NT2/D1 (cell line): Measurements from ENCODE around the gene HIRA.

Source experiments
- DNase-seq: peaks from one replicate; pipeline ENCODE4 v3.0.0-alpha.2; 2011; ENCODE audit warnings: low read depth, low spot score
- H3K27me3 ChIP-seq: 2 replicates; pipeline ENCODE4 v1.6.0; 2011; ENCODE audit warnings: mild to moderate bottlenecking; ENCODE audit not compliant: insufficient read length, insufficient read depth
- H3K36me3 ChIP-seq: 2 replicates; pipeline ENCODE4 v1.6.1; 2011; ENCODE audit warnings: mild to moderate bottlenecking, low read length, mixed read lengths; ENCODE audit not compliant: insufficient read depth, insufficient read length
- H3K4me1 ChIP-seq: 2 replicates; pipeline ENCODE4 v1.5.1; 2011; ENCODE audit not compliant: insufficient read depth, insufficient read length
- H3K4me3 ChIP-seq: 2 replicates; pipeline ENCODE4 v1.5.1; 2011; ENCODE audit warnings: low read depth; ENCODE audit not compliant: insufficient read length
- H3K9ac ChIP-seq: 2 replicates; pipeline ENCODE4 v1.6.0; 2011; ENCODE audit warnings: low read depth; ENCODE audit not compliant: insufficient read length
- H3K9me3 ChIP-seq: 2 replicates; pipeline ENCODE4 v1.5.1; 2011; ENCODE audit warnings: mild to moderate bottlenecking, low read length; ENCODE audit not compliant: insufficient read depth
- SUZ12 ChIP-seq: IDR thresholded peaks from 2 replicates; pipeline ENCODE4 v1.6.1; 2011; ENCODE audit not compliant: insufficient read length, insufficient read depth; ENCODE audit errors: extremely low read depth
- YY1 ChIP-seq: IDR thresholded peaks from 2 replicates; pipeline ENCODE4 v1.6.1; 2011; ENCODE audit not compliant: insufficient read length, insufficient read depth
- ZNF274 ChIP-seq: IDR thresholded peaks from 2 replicates; pipeline ENCODE4 v1.6.1; 2011; ENCODE audit warnings: mild to moderate bottlenecking, low read depth, low read length

The HIRA gene

GRCh38 chr22:19346677-19347265 lies 84.8 kb downstream of the HIRA start:
- TF ChIP-seq ZNF274: no peak
- no peak for TF ChIP-seq YY1
- no peak for TF ChIP-seq SUZ12
- no peak for DNase-seq
- H3K9me3 ChIP-seq: no peaks in the 10 kb centered on the region
- H3K36me3 ChIP-seq: peaks cover 57% of the 10 kb centered on the region
- H3K4me3 ChIP-seq: no peak overlapping the region
- H3K9ac ChIP-seq: no peak overlapping the region
- no peaks in the 10 kb centered on the region for H3K27me3 ChIP-seq
- no peaks in the 10 kb centered on the region for H3K4me1 ChIP-seq

GRCh38 chr22:19344420-19344819 lies 87.1 kb downstream of the HIRA start:
- TF ChIP-seq SUZ12: no peak
- TF ChIP-seq ZNF274: no peak
- no peak for TF ChIP-seq YY1
- Histone ChIP-seq H3K9ac (no peak overlapping the region), H3K36me3 (peaks cover 43% of the 10 kb centered on the region), H3K4me1 (no peaks in the 10 kb centered on the region), H3K9me3 (no peaks in the 10 kb centered on the region), H3K4me3 (no peak overlapping the region), H3K27me3 (no peaks in the 10 kb centered on the region)
- no peak for DNase-seq

GRCh38 chr22:19343470-19343869 lies 88.1 kb downstream of the HIRA start:
- H3K27me3 ChIP-seq: no peaks in the 10 kb centered on the region
- H3K9me3 ChIP-seq: 0 out of 2 replicates have a peak, but pooled peaks cover 1% of the 10 kb centered on the region
- no peaks in the 10 kb centered on the region for H3K4me1 ChIP-seq
- no peak overlapping the region for H3K9ac ChIP-seq
- no peak overlapping the region for H3K4me3 ChIP-seq
- no peak for TF ChIP-seq SUZ12
- no peak for TF ChIP-seq ZNF274
- no peak for TF ChIP-seq YY1
- H3K36me3 ChIP-seq: peaks cover 42% of the 10 kb centered on the region
- DNase-seq: no peak

GRCh38 chr22:19341500-19341899 lies 90.0 kb downstream of the HIRA start:
- Histone ChIP-seq H3K4me3 (no peak overlapping the region), H3K9ac (no peak overlapping the region), H3K9me3 (0 out of 2 replicates have a peak, but pooled peaks cover 4% of the 10 kb centered on the region), H3K36me3 (peaks cover 32% of the 10 kb centered on the region), H3K4me1 (no peaks in the 10 kb centered on the region), H3K27me3 (no peaks in the 10 kb centered on the region)
- DNase-seq: no peak
- TF ChIP-seq ZNF274 (no peak), YY1 (no peak), SUZ12 (no peak)

GRCh38 chr22:19337137-19337536 lies 94.4 kb downstream of the HIRA start:
- Histone ChIP-seq H3K27me3 (no peaks in the 10 kb centered on the region), H3K9me3 (0 out of 2 replicates have a peak, but pooled peaks cover 4% of the 10 kb centered on the region), H3K4me1 (no peaks in the 10 kb centered on the region), H3K9ac (no peak overlapping the region), H3K36me3 (peaks cover 21% of the 10 kb centered on the region), H3K4me3 (no peak overlapping the region)
- no peak for DNase-seq
- TF ChIP-seq SUZ12: no peak
- no peak for TF ChIP-seq ZNF274
- TF ChIP-seq YY1: no peak

GRCh38 chr22:19336133-19337075 lies 95.1 kb downstream of the HIRA start:
- TF ChIP-seq ZNF274 (no peak), SUZ12 (no peak)
- no peak overlapping the region for H3K4me3 ChIP-seq
- H3K9me3 ChIP-seq: 0 out of 2 replicates have a peak, but pooled peaks cover 4% of the 10 kb centered on the region
- H3K27me3 ChIP-seq: no peaks in the 10 kb centered on the region
- H3K36me3 ChIP-seq: peaks cover 28% of the 10 kb centered on the region
- no peak for DNase-seq
- no peak overlapping the region for H3K9ac ChIP-seq
- no peaks in the 10 kb centered on the region for H3K4me1 ChIP-seq

- H3K36me3 ChIP-seq: peaks cover 44% of the 10 kb centered on the region
- DNase-seq: no peak
Measured at GRCh38 chr22:19331975-19332374, 99.6 kb downstream of the HIRA start.

More at GRCh38 chr22:19331975-19332374, 99.6 kb downstream of the HIRA start:
- Histone ChIP-seq H3K9ac (no peak overlapping the region), H3K4me3 (no peak overlapping the region), H3K9me3 (no peaks in the 10 kb centered on the region), H3K27me3 (no peaks in the 10 kb centered on the region), H3K4me1 (no peaks in the 10 kb centered on the region)
- TF ChIP-seq YY1: no peak
- no peak for TF ChIP-seq ZNF274
